Measurements from ENCODE around the gene MYH11. TPM values are rescaled to one million over a fixed set of nuclear protein-coding genes. Genes with fewer than 3 reads are reported as not detected.
"Not testable (repeated sequence)": the region's sequence is repeated elsewhere in the genome, so short reads cannot be mapped to it uniquely, and the experiment has no call there.

Gene MYH11
- total RNA-seq, 1 donor from 2014 or later = 0.05 TPM

GRCh38 chr16:15658149-15658548 lies 198.7 kb downstream of the MYH11 start:
- no peaks in the 10 kb centered on the region for H3K9me3 Mint-ChIP-seq
- H3K27me3 Mint-ChIP-seq (ENCODE audit: low read depth) = no peaks in the 10 kb centered on the region
- no peak for TF ChIP-seq CTCF (conservative IDR thresholded peaks at IDR 0.05)
- H3K27ac Mint-ChIP-seq (ENCODE audit: unreplicated experiment) = no peak overlapping the region
- no peak overlapping the region for H3K4me3 Mint-ChIP-seq
- H3K36me3 Mint-ChIP-seq (ENCODE audit: low read depth) = no peaks in the 10 kb centered on the region
- peaks cover 9% of the 10 kb centered on the region for H3K4me1 Mint-ChIP-seq
- DNase-seq (ENCODE audit: low read depth, low spot score) = no peak

- peaks cover 17% of the 10 kb centered on the region for H3K4me1 Mint-ChIP-seq
- not testable (repeated sequence) for DNase-seq (ENCODE audit: low read depth, low spot score); H3K27ac Mint-ChIP-seq (ENCODE audit: unreplicated experiment); H3K4me3 Mint-ChIP-seq; H3K9me3 Mint-ChIP-seq; H3K27me3 Mint-ChIP-seq (ENCODE audit: low read depth); H3K36me3 Mint-ChIP-seq (ENCODE audit: low read depth)
Observed at GRCh38 chr16:15655561-15655960, 201.3 kb downstream of the MYH11 start.

- Mint-ChIP-seq H3K27ac (ENCODE audit: unreplicated experiment) (no peak overlapping the region), H3K4me1 (peaks cover 19% of the 10 kb centered on the region), H3K9me3 (no peaks in the 10 kb centered on the region), H3K27me3 (ENCODE audit: low read depth) (no peaks in the 10 kb centered on the region), H3K4me3 (no peak overlapping the region), H3K36me3 (ENCODE audit: low read depth) (no peaks in the 10 kb centered on the region)
- no peak for DNase-seq (ENCODE audit: low read depth, low spot score)
- TF ChIP-seq CTCF (conservative IDR thresholded peaks at IDR 0.05) = no peak
Observed at GRCh38 chr16:15654591-15654990, 202.2 kb downstream of the MYH11 start.

GRCh38 chr16:15653227-15653626 lies 203.6 kb downstream of the MYH11 start:
- H3K4me3 Mint-ChIP-seq = peak overlapping the region; percentile 68
- H3K9me3 Mint-ChIP-seq = no peaks in the 10 kb centered on the region
- DNase-seq (ENCODE audit: low read depth, low spot score) = no peak
- TF ChIP-seq CTCF (conservative IDR thresholded peaks at IDR 0.05) = no peak
- H3K27me3 Mint-ChIP-seq (ENCODE audit: low read depth) = no peaks in the 10 kb centered on the region
- no peak overlapping the region for H3K27ac Mint-ChIP-seq (ENCODE audit: unreplicated experiment)
- peaks cover 22% of the 10 kb centered on the region for H3K4me1 Mint-ChIP-seq
- H3K36me3 Mint-ChIP-seq (ENCODE audit: low read depth) = no peaks in the 10 kb centered on the region

Other genes starting within 250 kb of the MYH11 start
- 52.7 and 60.1 TPM in 2 replicates for gene MARF1, start 213.9 kb downstream of the MYH11 start, total RNA-seq
- gene NDE1, start 206.8 kb downstream of the MYH11 start, total RNA-seq = 72.2 and 74.0 TPM in 2 replicates
- 30.6 and 33.0 TPM in 2 replicates for gene CEP20, start 31.6 kb upstream of the MYH11 start, total RNA-seq
- gene ABCC1, start 92.6 kb upstream of the MYH11 start, total RNA-seq = 34.9 and 38.7 TPM in 2 replicates